ENCODE results near the gene AOAH.
"Not testable (repeated sequence)": the region's sequence is repeated elsewhere in the genome, so short reads cannot be mapped to it uniquely, and the experiment has no call there.

AOAH gene

DNA sequence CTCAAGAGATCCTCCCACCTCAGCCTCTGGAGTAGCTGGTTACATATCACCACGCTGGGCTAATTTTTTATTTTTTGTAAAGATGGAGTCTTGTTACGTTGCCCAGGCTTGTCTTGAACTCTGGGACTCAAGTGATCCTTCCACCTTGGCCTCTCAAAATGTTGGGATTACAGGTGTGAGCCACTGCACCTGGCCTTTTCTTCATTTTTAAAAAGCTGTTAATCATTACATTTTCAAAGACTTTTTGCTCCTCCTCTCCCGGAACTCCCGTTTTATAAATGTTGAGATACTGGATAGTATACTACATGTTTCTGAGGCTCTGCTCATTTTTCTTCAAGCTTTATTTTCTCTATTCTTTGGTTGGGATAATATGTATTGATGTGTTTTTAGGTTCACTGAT is 16.4 kb downstream of the AOAH start:
- H3K4me3 ChIP-seq (replicated peaks; ENCODE audit: low read depth, low read length), result no peak overlapping the region
- TF ChIP-seq, protein P1, sequence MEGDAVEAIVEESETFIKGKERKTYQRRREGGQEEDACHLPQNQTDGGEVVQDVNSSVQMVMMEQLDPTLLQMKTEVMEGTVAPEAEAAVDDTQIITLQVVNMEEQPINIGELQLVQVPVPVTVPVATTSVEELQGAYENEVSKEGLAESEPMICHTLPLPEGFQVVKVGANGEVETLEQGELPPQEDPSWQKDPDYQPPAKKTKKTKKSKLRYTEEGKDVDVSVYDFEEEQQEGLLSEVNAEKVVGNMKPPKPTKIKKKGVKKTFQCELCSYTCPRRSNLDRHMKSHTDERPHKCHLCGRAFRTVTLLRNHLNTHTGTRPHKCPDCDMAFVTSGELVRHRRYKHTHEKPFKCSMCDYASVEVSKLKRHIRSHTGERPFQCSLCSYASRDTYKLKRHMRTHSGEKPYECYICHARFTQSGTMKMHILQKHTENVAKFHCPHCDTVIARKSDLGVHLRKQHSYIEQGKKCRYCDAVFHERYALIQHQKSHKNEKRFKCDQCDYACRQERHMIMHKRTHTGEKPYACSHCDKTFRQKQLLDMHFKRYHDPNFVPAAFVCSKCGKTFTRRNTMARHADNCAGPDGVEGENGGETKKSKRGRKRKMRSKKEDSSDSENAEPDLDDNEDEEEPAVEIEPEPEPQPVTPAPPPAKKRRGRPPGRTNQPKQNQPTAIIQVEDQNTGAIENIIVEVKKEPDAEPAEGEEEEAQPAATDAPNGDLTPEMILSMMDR (IDR thresholded peaks at IDR 0.05; ENCODE audit: low read length, missing control alignments), result no peak
- DNase-seq (ENCODE audit: low read depth), result no peak

DNA sequence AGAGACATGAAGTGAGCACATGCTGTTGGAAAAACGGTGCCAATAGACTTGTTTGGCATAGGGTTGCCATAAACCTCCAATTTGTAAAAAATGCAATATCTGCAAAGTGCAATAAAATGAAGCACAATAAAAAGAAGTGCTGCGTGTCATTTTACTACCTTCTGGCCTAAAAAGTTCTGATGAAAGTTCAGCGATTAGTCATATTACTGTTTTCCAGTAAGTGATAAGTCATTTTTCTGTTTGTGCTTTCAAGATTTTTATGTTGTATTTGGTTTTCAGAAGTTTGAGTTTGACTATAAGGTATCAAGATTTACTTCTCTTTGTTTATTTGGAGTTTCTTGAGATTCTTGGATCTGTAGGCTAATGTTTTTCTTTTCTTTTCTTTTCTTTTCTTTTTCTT is 16.8 kb downstream of the AOAH start:
- TF ChIP-seq, protein P1 (IDR thresholded peaks at IDR 0.05; ENCODE audit: low read length, missing control alignments), result no peak
- no peak for DNase-seq (ENCODE audit: low read depth)
- H3K4me3 ChIP-seq (replicated peaks; ENCODE audit: low read depth, low read length), result no peak overlapping the region

DNA sequence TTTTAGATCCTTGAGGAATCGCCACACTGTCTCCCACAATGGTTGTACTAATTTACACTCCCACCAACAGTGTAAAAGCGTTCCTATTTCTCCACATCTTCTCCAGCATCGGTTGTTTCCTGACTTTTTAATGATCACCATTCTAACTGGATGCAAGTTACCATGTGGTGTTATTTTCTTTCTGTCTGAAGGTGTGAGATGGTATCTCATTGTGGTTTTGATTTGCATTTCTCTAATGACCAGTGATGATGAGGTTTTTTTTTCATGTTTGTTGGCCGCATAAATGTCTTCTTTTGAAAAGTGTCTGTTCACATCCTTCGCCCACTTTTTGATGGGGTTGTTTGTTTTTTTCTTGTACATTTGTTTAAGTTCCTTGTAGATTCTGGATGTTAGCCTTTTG is 20.4 kb downstream of the AOAH start:
- not testable (repeated sequence) for H3K4me3 ChIP-seq (replicated peaks; ENCODE audit: low read depth, low read length); DNase-seq (ENCODE audit: low read depth)

DNA sequence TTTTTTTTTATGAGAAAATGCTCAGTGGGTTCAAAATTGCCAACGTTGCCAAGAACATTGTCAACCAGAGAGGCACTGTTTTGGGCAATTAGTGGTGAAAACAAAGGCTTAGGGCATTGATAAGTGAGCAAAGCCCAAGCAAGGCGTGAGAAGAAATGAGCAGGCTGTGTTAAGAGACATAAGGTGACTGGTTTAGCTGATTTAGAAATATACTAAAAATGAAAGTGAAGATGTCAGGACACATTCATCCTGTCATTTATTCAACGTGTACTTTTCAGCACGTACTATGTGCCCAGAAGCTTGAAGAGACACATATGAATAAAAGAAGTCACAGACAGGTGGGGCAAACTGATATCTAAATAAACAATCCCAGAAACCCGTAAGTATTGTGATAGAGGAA is 31.8 kb downstream of the AOAH start:
- H3K4me3 ChIP-seq (replicated peaks; ENCODE audit: low read depth, low read length), result no peak overlapping the region
- TF ChIP-seq, protein P1 (IDR thresholded peaks at IDR 0.05; ENCODE audit: low read length, missing control alignments), result no peak
- no peak for DNase-seq (ENCODE audit: low read depth)

DNA sequence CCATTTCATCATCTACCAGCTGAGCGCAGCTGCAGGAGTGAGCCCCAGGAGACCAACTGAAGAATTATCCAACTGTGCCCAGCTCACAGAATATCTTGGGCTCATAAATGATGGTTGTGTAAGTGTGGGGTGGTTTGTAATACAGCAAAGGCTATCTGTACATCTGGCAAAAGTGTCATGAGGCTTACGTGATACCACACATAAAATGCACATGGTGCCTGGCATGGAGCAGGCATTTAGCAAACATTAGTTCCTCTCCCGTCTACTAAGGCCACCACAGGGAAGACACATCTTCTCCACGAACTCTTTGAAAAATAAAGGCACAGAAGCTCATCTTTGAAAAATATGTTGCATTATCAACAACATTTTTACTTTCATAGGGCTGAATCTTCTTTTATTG is 32.3 kb downstream of the AOAH start:
- TF ChIP-seq, protein P1 (IDR thresholded peaks at IDR 0.05; ENCODE audit: low read length, missing control alignments), result no peak
- no peak for DNase-seq (ENCODE audit: low read depth)
- H3K4me3 ChIP-seq (replicated peaks; ENCODE audit: low read depth, low read length), result no peak overlapping the region

DNA sequence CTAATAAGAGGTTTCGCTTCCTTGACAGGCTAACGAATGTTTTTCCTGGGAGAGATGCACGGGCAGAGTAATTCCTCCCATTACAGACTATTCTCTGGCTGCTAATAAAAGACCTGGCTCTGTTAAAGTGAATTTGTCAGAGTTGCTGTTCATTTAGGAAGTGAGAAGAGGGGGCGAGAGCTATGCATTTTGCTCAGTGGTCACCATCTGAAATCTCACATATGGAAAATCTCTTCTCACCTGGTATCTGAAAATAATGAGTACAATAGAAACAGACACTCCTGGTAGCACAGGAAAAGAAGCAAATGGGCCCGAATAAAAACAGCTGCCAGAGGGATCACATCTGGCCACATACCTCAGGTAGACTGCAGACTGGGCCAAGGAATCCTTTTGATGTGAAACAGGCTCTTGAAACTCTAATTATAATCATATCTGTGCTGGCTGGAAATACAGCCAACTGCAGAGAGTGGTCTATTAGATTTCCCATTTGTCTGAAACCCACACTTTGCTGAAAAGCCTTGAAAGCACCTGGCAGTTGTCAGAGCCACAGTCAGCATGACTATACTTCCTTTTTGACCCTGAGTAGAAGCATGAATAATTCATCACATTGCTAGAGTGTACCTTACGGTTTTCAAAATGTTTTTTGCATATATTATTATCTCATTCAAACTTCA is 33.6 kb downstream of the AOAH start:
- TF ChIP-seq, protein P1 (IDR thresholded peaks at IDR 0.05; ENCODE audit: low read length, missing control alignments), result no peak
- DNase-seq (ENCODE audit: low read depth), result no peak
- no peak overlapping the region for H3K4me3 ChIP-seq (replicated peaks; ENCODE audit: low read depth, low read length)

DNA sequence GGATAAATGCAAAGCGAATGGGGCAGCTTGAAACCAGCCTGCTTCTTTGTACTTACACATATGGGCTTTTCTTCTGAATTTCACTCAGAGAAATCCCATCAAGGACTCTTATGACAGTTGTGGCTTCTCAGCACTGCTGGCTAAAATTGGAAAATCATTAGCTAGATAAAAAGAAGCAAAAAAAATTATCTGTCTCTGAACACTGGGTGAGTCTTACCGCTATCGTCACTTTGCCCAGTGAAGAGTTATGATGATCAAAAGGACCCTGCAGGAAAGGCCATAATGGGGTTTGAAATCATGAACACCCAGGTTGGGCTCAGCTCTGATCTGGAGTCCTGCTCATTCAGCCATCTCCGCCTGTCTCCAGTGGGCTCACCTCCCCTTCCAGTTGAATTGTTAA is 34.3 kb downstream of the AOAH start:
- no peak overlapping the region for H3K4me3 ChIP-seq (replicated peaks; ENCODE audit: low read depth, low read length)
- TF ChIP-seq, protein P1 (IDR thresholded peaks at IDR 0.05; ENCODE audit: low read length, missing control alignments), result no peak
- DNase-seq (ENCODE audit: low read depth), result no peak
